HepG2 (cell line): ENCODE measurements around the gene FAM111B. TPM values are rescaled to one million over a fixed set of nuclear protein-coding genes. Genes with fewer than 3 reads are reported as not detected.

ENCODE experiments used
- ARID2 ChIP-seq: sonication (generic); formaldehyde crosslinking; IDR thresholded peaks from 2 replicates; pipeline ENCODE4 v1.8.1; 2022; ENCODE audit warnings: mild to moderate bottlenecking, missing genetic modification reagents, borderline replicate concordance
- DPF2 ChIP-seq: sonication (generic); formaldehyde crosslinking; IDR thresholded peaks from 2 replicates; pipeline ENCODE4 v1.4.0; 2020; ENCODE audit warnings: mild to moderate bottlenecking, low read depth, missing genetic modification reagents, borderline replicate concordance
- KLF11 ChIP-seq: IDR thresholded peaks from 2 replicates; pipeline ENCODE4 v1.6.1; 2016; ENCODE audit warnings: missing compliant biosample characterization
- MXD4 ChIP-seq: IDR thresholded peaks from 2 replicates; pipeline ENCODE4 v1.6.1; 2016; ENCODE audit warnings: mild to moderate bottlenecking, missing biosample characterization, missing genetic modification reagents
- NPAS2 ChIP-seq: sonication (generic); formaldehyde crosslinking; IDR thresholded peaks from 2 replicates; pipeline ENCODE4 v1.8.0; 2022; ENCODE audit warnings: mild to moderate bottlenecking, missing genetic modification reagents, borderline replicate concordance
- PRDM10 ChIP-seq: sonication (generic); formaldehyde crosslinking; IDR thresholded peaks from 2 replicates; pipeline ENCODE4 v1.4.0; 2020; ENCODE audit warnings: low read depth, missing genetic modification reagents
- SMAD1 ChIP-seq: sonication (generic); formaldehyde crosslinking; IDR thresholded peaks from 2 replicates; pipeline ENCODE4 v1.4.0; 2020; ENCODE audit warnings: missing genetic modification reagents, low read depth, mild to moderate bottlenecking, borderline replicate concordance
- TEF ChIP-seq: sonication (generic); formaldehyde crosslinking; IDR thresholded peaks from 2 replicates; pipeline ENCODE4 v1.5.0; 2020; ENCODE audit warnings: missing genetic modification reagents
- TIGD3 ChIP-seq: sonication (generic); formaldehyde crosslinking; IDR thresholded peaks from 2 replicates; pipeline ENCODE4 v1.5.1; 2020; ENCODE audit warnings: mild to moderate bottlenecking, missing genetic modification reagents, borderline replicate concordance
- ZBTB34 ChIP-seq: sonication (generic); formaldehyde crosslinking; IDR thresholded peaks from 2 replicates; pipeline ENCODE4 v1.8.0; 2022; ENCODE audit warnings: mild to moderate bottlenecking, missing genetic modification reagents
- ZBTB4 ChIP-seq: sonication (generic); formaldehyde crosslinking; IDR thresholded peaks from 2 replicates; pipeline ENCODE4 v1.4.0; 2020; ENCODE audit warnings: missing genetic modification reagents, mild to moderate bottlenecking, borderline replicate concordance
- ZC3H4 ChIP-seq: sonication (generic); formaldehyde crosslinking; IDR thresholded peaks from 2 replicates; pipeline ENCODE4 v1.4.0; 2020; ENCODE audit warnings: missing genetic modification reagents, borderline replicate concordance
- ZEB1 ChIP-seq: IDR thresholded peaks from 2 replicates; pipeline ENCODE4 v1.6.1; 2012; ENCODE audit warnings: mild to moderate bottlenecking, low read depth, inconsistent platforms; ENCODE audit not compliant: insufficient replicate concordance
- ZNF784 ChIP-seq: sonication (generic); formaldehyde crosslinking; IDR thresholded peaks from 2 replicates; pipeline ENCODE4 v1.5.1; 2020; ENCODE audit warnings: missing genetic modification reagents, mild to moderate bottlenecking, borderline replicate concordance
- ZNF883 ChIP-seq: sonication (generic); formaldehyde crosslinking; IDR thresholded peaks from 2 replicates; pipeline ENCODE4 v1.5.1; 2020; ENCODE audit warnings: mild to moderate bottlenecking, missing genetic modification reagents; ENCODE audit errors: not compliant biosample characterization
- polyA plus RNA-seq, 8 experiments: library from polyadenylated mRNA; depleted of rRNA in 3 of 8; stranded (reverse) in 7 of 8; unstranded in 1 of 8; fragments of >200 nt; fragmentation: Illumina TruSeq in 4 of 8; extraction: Trizol in 4 of 8; gene quantifications; 2 replicates each; pipeline versions ENCODE4 v1.2.1 to v1.2.3, GENCODE V29; 2011 to 2016; ENCODE audit warnings: low read depth in 4 of 8, missing spikeins in 1 of 8, mixed read lengths in 1 of 8; ENCODE audit not compliant: insufficient read depth in 1 of 8
- total RNA-seq, 5 experiments: library from RNA; depleted of rRNA; stranded (reverse); fragments of >200 nt; fragmentation: Illumina TruSeq; extraction: Trizol; gene quantifications; 2 replicates each; pipeline ENCODE4 v1.2.3, GENCODE V29; 2016; ENCODE audit warnings: low read depth in 1 of 5

FAM111B gene
- total and polyA plus RNA-seq, 2 of the 13 experiments (the other 11 are each of a cell fraction or from before 2014, with no cell fraction given) = 1.6 to 28.2 TPM

- no peak for TF ChIP-seq TIGD3 (CRISPR knock-in tag)
- peak; percentile 92 for TF ChIP-seq ZEB1
- TF ChIP-seq ZBTB4 = no peak; the same call in 1 of the 2 replicates
- 0 out of 2 replicates have a peak, but pooled peaks have one; percentile 63 for TF ChIP-seq ARID2
- no peak; the same call in 1 of the 2 replicates for TF ChIP-seq MXD4 (CRISPR knock-in tag)
- TF ChIP-seq DPF2 (CRISPR knock-in tag) = no peak
- TF ChIP-seq KLF11 = no peak
- no peak for TF ChIP-seq PRDM10 (CRISPR knock-in tag)
- no peak for TF ChIP-seq TEF (CRISPR knock-in tag)
- 0 out of 2 replicates have a peak, but pooled peaks have one; percentile 38 for TF ChIP-seq SMAD1 (CRISPR knock-in tag)
- no peak for TF ChIP-seq ZNF784 (CRISPR knock-in tag)
- TF ChIP-seq ZC3H4 (CRISPR knock-in tag) = no peak
- peak; percentile 76 for TF ChIP-seq ZBTB34 (CRISPR knock-in tag)
- peak; percentile 55 for TF ChIP-seq ZNF883 (CRISPR knock-in tag)
- no peak for TF ChIP-seq NPAS2 (CRISPR knock-in tag)
Measured at GRCh38 chr11:59142530-59143507, 35.8 kb downstream of the FAM111B start, which contains the start of gene FAM111A (continued).
